HL-60/S4 treated with retinoic acid at 250 ng/mL for 4 days and 3 days (cell line): Measurements from ENCODE around the gene NUP133.
"Not testable (repeated sequence)": the region's sequence is repeated elsewhere in the genome, so short reads cannot be mapped to it uniquely, and the experiment has no call there.

Experiments
- in situ Hi-C: fragments of 300-500 bp; cut with MboI; formaldehyde crosslinking; loops from 2 replicates; pipeline ENCODE4 v1.7.0; 2022; ENCODE audit warnings: low sequenced_read_pairs

The NUP133 gene

DNA sequence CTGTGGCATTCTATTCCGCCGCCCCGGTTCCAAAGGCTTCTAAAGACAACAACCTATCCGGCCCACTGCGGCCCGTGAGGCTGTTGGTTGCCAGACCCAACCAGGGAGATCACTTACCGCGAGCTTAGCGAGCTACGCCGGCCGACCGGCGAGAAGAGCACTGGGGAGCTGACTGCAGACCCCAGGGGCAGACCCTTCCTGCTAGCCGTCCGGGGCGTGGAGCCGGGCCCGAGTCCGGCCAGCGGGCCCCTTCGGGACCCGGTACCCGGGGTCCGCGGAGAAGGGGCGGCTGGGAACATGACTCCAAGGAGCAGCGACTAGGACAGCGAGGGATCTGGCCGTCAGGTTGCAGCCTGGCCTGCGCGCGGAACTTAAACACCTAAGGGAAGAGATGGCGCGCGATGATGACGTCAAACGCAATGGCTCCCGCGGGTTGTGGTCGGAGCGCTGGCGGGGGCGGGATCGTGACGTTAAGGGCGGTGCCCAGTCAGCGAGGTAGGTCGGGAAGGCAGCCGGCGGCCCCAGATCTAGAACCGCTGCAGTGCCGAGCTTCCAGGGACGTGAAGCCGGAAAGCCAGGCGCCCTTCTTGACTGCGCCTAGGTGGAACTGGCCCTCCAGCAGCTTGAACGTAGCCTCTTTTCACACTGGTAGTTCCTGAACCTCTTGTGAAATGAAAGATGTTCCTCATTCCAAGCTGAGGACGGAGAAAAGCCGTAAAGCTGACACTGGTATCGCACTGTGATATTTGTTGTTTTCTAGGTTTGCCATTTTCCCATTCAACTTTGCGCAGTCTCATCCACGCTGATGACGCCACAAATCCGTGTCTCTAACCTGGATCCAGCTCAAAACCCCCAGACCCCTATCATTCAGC, at the start of gene NUP133:
NUP133 (minus strand) TSS at position 391 of the 872 bp plus-strand sequence; CDS start at position 299, 92 bp downstream.
- in situ Hi-C loops = no loop called here

DNA sequence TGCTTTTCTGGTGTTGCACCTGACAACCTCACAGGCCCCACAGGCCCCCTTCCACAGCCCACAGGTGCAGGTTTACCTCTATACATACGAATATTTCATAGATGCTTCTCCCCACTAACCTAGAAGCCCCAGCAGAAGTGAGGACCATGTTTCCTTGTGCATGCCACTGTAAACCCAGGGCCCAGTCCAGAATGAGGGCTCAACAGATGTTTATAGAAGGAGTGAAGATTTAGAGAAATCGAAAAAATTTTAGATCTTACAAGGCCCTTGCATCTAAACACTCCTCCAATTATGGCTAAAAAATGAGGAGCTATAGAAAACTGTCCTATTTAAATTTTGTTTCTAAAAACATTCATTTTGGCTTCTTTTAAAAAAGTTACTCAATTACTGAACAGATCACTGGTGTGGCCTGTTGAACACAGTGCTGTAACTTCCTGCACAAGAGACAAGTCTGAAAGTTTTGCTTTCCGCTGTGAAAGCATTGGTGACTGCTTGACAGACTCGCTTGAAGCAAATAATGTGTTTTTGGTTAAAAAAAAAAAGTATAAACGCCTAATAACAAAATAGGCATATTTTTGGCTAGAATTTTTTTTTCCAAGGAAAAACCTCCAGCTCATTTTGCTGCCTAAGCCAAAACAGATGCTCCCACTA, 49.2 kb upstream of the NUP133 start:
- in situ Hi-C loops = no loop called here

DNA sequence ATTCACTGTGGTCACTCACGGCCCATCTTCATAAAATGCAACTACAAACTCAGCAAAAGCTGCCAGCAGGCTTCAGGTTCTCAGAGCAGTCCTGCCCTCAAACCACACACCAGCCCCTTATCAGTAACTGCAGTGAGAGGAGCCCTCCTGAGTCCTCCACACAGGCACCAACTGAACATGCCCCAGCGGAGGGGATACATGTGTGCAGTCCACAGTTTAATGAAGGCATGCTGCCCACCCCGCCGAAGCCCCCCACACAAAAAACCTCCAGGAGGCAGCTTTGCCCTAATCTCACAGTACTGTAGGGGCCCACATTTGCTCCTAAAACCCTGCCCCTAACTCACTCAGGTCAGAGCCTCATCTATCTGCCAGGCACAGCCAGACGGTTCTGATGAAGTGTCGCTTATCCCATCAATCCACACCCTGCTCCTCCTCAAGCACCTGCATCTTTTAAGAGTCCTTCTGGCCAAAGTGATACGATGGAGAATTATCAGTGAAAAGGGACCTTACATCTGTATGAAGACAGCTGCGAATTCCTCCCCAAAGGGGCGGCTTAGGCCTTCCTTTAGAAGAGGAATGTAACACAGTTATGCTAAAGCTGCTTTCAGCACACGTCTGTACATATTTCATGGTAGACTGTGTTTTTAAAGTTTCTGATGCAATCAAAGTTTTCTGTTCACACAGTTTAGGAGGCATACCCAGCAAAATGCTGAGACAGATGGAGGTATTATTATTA, 46.9 kb upstream of the NUP133 start:
- in situ Hi-C loops = no loop called here

DNA sequence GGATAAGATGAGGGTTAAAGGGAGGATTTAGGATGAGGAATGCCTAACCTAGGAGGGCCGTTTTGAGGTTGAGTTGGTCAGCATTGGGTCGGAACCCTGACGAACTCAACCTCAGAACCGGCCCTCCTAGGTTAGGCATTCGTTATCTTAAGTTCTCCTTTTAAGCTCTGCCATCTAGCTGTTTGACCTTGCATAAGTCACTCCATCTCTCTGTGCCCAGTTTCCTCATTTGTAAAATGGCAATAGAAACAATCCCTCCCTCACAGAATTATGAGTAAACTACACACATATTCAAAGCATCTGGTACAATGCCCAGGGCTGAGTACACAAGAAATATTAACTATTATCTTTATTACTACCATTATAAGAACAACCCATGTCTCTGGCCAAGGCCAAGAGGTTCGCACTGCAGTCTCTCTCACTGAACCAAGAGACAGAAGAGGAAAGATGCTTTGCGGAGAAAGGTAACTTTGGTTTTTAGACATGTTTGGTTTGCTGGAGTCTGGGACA, 45.5 kb upstream of the NUP133 start:
- in situ Hi-C loops = no loop called here

DNA sequence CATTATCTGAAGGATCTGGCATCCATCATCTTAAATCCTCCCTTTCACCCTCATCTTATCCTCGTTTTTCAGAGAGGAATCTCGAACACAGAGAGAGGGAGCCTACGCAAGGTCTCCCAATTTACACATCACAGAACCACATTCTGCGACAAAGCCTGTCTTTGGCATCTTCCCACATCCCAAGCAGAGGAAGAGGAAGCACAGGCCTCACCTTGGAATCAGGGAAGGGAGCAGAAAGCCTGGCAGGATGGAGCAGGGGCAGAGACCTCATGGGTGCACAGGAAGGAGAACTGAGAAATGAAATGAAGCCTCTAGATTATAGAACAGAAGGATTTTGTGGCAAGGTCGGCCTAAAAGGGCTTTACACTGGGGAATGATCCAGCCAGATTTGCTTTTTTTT, 44.6 kb upstream of the NUP133 start:
- in situ Hi-C loops = no loop called here

DNA sequence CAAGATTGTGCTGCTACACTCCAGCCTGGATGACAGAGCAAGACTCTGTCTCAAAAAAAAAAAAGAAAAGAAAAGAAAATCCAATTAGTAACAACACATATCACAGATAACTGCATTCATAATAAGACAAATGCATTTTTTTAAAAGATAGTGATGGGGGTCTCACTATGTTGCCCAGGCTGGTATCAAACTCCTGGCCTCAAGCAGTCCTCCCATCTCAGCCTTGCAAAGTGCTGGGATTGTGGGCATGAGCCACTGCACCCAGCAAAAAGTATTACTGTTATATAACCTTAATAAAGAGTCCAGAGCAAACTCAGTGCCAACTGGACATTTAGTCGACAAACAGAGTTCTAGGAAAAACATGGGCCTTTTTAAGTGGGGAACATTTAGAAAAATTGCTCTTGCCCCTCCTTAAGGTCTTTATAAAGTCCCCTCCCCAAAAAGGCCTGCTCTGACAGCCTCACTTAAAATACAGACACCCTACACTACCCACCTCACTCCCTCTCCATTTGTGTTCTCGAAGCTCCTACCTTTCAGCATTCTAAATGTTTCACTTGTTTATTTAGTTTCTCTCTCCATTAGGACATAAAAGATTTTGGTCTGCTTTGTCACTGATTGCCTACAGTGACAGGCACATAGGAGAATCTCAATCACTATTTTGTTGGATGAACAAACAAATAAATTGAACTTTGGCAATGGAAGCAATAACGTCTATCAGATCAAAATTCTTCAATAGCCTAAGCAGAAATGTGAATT, 42.8 kb upstream of the NUP133 start:
- in situ Hi-C loops = no loop called here

DNA sequence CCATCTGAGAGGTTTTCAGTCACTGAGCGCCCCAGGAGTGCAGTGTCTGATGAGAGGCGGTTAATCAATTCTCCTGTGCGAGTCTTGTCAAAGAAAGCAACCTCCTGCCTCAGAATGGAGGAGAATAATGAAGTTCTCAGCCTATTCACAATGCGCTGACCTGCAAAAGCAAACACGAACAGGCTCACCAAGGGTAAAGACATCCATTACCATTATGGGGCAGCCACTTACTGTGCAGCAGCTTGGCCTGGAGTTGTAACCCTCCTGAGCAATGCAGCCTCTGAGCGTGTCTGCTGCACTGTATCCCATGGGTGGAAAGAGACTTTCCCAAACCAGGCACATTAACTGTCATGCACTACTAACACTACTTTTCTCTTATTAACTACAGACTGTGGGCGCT, 39.4 kb upstream of the NUP133 start:
- in situ Hi-C loops = no loop called here

DNA sequence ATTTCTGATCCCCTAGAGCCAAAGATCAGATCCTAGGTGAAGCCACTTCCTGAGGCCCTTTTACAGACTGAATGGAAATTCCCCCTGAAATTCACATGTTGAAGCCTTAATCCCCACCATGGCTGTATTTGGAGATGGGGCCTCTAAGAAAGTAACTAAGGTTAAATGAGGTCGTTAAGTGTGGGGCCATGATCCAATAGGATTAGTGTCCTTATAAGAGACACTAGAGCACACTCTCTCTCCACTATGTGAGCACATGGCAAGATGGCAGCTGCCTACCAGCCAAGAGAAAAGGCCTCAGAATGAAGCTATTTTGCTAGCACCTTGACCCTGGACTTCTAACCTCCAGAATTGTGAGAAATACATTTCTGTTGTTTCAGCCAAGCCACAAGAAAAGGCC, 36.4 kb upstream of the NUP133 start:
- in situ Hi-C loops = no loop called here

DNA sequence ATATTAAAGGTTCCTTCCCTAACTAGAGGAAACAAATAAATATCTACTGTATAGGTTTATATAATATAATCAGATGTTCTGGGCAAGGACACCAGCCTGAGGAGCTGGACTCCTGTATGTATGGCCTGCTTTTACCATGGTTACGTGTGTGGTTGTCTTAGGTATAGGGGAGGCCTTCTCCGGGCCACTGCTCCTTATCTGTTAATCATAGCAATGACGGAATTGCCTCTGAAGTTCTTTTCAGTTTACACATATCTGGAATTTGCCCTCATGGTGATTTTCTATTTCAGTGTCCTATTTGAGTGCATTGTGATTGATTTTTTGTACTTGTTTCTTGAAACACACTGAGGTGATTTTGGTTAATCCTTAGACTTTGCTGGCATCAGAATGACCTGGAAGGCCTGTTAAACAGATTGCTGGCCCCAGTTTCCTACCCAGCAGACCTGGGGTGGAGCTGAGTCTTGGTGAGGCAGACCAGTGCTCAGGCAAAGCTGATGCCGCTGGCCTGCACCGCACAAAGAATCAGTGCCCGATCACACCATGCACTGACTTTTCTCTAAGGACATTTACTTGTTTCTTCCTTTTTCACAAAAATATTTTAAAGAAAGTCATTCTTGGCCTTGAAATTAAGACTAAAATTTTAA, 31.8 kb upstream of the NUP133 start:
- in situ Hi-C loops = no loop called here

DNA sequence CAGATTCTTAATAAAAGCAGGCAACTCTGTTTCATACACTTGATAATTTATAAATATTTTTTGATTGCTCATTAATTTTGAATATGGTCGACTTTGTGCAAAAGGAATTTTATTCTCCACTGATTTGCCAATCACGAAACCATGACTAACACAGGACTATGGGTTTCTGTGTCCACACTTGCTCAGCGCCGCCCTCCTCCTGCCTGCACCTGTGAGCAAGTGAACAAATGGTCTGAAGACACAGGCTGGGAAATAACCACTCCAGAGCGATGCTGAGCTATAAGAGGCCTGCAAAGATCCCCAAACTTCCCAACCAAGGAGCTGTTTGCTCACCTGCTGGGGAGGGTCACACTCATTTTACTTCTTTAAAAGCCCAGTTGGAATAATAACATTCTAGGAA, 30.8 kb upstream of the NUP133 start:
- in situ Hi-C loops = no loop called here

DNA sequence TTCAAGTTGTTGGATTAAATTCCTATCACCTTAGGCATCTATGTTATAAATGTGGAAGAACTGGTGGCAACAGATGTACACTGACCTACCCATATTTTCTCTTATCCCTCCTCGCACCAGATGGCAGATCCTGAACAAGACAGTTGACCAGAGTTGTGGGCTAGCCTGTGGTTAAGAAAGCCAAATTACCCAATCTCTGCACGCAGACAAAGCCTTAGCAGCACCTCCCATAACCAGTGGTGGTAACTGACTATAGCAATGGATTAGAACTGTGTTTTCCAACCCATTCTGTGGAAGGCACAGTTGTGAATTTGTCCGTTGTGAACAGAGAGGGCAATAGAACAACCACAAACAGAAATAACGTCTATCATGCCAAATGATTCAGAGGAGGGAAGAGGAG, 29.8 kb upstream of the NUP133 start:
- in situ Hi-C loops = no loop called here

DNA sequence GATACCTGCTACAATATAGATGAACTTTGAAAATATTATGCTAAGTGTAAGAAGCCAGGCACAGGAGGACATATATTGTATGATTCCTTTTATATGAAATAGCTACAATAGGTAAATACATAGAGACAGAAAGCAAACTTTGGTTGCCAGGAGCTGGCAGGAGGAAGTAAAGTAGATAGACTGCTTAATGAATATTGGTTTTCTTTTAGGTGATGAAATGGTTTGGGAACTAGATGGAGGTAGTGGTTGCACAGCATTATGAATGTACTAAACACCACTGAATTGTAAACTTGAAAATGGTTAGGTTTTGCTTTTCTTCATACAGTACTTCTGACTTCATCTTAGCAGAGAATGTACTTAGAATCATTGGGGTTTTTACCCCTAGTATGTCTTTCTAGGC, 28.8 kb upstream of the NUP133 start:
- in situ Hi-C loops = no loop called here

DNA sequence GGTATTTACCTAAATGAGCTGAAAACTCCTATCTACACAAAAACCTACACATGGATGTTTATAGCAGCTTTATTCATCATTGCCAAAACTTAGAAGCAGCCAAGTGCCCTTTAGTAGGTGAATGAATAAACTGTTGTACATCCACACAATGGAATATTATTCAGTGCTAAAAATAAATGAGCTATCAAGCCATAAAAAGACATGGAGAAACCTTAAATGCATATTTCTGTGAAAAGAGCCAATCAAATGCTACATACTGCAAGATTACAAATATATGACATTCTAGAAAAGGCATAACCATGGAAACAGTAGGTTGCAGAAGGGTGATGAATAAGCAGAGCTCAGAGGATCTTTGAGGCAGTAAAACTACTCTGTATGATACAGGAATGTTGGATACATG, 27.1 kb upstream of the NUP133 start:
- in situ Hi-C loops = no loop called here

DNA sequence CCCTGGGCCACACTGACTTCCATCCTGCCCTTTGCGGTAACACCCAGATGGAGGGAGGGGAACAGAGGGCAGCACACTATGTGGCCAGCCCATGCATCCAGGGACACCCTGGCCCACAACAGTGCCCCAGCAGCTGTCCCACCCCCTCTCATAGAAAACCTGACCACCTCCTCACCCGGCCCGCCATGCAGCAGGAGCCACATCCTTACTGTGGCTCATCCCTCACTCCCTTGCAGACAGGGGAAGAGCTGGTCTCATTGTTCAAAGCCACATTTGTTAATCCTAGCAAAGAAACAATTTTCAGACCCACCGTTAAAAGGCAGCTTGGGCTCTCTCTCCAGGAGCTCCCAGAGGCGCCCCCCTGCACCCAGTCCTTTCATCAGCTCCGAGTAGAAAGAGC, 23.2 kb upstream of the NUP133 start:
- in situ Hi-C loops = no loop called here

DNA sequence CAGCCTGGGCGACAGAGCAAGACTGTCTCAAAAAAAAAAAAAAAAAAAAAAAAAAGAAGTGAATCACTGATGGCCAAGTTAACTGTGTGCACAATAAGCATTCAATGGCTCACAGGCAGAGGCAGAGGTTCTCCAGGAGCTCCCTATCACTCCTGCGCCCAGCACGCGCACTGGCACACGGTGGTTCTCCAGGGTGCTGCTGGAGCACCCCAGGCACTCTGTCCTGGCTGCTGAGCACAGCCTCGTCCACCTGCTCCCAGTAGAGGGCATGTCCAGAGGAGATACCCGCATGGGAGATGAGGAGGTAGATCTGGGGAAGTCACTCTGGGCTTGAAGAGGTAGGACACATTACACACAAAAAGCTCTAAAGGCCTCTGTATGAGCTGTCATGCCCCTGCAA, 21.5 kb upstream of the NUP133 start:
- in situ Hi-C loops = no loop called here

DNA sequence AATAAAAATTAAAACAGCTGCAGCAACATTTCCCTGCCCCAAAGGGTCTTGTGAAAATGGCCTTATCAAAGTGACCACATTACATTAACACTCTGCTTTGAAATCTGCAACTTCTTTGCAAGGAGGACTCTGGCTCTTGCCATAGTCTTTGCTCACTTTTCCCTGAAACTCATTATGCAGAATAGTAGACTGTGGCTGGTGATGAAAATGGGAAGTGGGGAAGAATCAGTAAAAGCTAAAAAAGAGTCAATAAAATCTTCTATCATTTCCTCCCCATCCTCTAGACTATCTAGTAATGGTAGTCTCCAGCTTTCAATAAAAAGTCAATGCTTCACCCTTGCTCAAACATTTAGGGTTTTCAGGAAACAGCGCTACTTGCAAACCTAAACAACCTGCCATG, 18.6 kb upstream of the NUP133 start:
- in situ Hi-C loops = no loop called here

DNA sequence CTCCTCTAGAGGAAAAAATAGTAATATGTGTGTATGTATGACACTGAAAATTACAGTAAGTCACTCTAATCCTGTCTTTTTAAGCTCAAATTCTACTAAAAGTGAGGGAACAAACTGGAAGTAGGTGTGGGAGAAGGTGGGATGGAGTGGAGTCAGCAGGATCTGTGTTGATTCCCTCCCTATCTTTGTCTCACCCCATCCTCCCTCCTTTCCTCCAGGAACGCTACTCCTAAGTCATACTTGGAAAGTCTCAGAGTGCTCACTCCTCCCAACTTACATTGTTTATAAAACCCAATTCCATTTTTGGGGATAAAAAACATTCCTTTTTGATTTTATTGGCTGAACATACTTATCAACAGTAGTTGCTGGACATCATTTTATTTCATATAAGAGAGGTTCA, 14.9 kb upstream of the NUP133 start:
- in situ Hi-C loops = no loop called here

DNA sequence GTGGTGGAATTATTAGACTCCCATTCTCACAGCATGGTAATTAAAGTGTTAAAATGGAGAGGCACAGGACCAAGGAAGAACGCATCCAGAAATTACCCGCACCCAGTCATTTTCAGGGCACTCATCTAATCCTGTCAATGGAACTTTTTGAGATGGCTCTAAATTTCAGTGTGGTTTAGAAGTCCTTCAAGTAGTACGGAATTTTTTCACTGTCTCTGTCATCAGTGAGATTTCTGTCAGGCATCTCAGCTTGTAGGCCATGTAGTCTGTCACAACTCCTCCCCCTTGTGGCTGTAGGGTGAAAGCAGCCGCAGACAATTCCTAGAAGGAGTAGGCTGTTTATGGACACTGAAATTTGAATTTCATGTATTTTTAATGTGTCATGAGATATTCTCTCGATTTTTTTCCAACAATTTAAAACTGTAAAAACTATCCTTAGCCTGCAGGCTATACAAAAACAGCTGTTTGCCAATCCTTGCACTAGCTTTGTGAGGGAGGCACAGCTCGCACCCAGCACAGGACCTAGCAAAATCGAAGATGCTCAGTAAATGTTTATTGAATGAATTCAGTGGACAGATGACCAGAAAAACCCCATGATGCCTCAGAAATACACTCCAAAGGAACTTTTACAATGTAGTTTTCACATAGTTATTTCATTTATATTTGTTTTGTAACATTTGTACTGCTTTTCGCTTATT, 6.6 kb upstream of the NUP133 start:
- in situ Hi-C loops = no loop called here

DNA sequence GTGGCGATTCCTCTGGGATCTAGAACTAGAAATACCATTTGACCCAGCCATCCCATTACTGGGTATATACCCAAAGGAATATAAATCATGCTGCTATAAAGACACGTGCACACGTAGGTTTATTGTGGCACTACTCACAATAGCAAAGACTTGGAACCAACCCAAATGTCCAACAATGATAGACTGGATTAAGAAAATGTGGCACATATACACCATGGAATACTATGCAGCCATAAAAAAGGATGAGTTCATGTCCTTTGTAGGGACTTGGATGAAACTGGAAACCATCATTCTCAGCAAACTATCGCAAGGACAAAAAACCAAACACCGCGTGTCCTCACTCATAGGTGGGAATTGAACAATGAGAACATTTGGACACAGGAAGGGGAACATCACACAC, 3.5 kb upstream of the NUP133 start:
- in situ Hi-C loops = not testable (repeated sequence)

DNA sequence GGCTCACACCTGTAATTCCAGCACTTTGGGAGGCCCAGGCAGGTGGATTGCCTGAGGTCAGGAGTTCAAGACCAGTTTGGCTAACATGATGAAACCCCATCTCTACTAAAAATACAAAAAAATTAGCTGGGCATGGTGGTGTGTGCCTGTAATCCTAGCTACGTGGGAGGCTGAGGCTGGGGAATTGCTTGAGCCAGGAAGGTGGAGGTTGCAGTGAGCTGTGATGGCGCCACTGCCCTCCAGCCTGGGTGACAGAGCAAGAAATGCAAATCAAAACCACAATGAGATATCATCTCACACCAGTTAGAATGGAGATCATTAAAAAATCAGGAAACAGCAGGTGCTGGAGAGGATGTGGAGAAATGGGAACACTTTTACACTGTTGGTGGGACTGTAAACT, 3.1 kb upstream of the NUP133 start:
- in situ Hi-C loops = not testable (repeated sequence)
